Activated T-helper 1 cell treated with anti-CD3 and anti-CD28 coated beads, Interleukin-12 subunit alpha, Interleukin-12 subunit beta, Interleukin-2, Interleukin-4 antibody, amounts not matched to agents 30 ng/mL and 10 ng/mL and 1 ng/mL, durations not matched to agents 14 hours and 24 hours and 36 hours (primary cell): ENCODE measurements around the gene CHPF2. TPM values are rescaled to one million over a fixed set of nuclear protein-coding genes. Genes with fewer than 3 reads are reported as not detected.
A peak's percentile ranks its signal among the peaks of the same experiment; 100 is the strongest.

ENCODE experiments used
- DNase-seq: peaks from one replicate; pipeline ENCODE4 v3.0.0; 2021; ENCODE audit warnings: low spot score
- H3K27ac Mint-ChIP-seq: one replicate; pipeline ENCODE4 v1.8.0; 2021; ENCODE audit warnings: mild to moderate bottlenecking, mixed read lengths
- H3K27me3 Mint-ChIP-seq: one replicate; pipeline ENCODE4 v1.8.0; 2022; ENCODE audit warnings: mild to moderate bottlenecking, moderate library complexity, mixed read lengths; ENCODE audit not compliant: insufficient read depth
- H3K36me3 Mint-ChIP-seq: one replicate; pipeline ENCODE4 v1.8.0; 2021; ENCODE audit warnings: low read depth, mixed read lengths
- H3K4me1 Mint-ChIP-seq: one replicate; pipeline ENCODE4 v1.8.0; 2021; ENCODE audit warnings: low read depth, mixed read lengths
- H3K4me3 Mint-ChIP-seq: one replicate; pipeline ENCODE4 v1.8.0; 2021; ENCODE audit warnings: mild to moderate bottlenecking, moderate library complexity, mixed read lengths
- H3K9me3 Mint-ChIP-seq: one replicate; pipeline ENCODE4 v1.8.0; 2021; ENCODE audit warnings: mixed read lengths
- intact Hi-C: fragments of 100-400 bp; cut with micrococcal nuclease; formaldehyde crosslinking; loops from one replicate; pipeline ENCODE4 v1.15.1; 2024
- total RNA-seq: library from RNA; stranded (reverse); gene quantifications from 2 replicates; pipeline ENCODE4 v1.2.3, GENCODE V29; 2022

The CHPF2 gene
- total RNA-seq, 1 donor from 2014 or later: 48.5 TPM

GRCh38 chr7:151195616-151196450, 36.5 kb upstream of the CHPF2 start:
- no peak for DNase-seq
- Mint-ChIP-seq H3K27ac (no peak overlapping the region), H3K9me3 (no peaks in the 10 kb centered on the region), H3K4me3 (no peak overlapping the region), H3K36me3 (no peaks in the 10 kb centered on the region), H3K4me1 (no peaks in the 10 kb centered on the region), H3K27me3 (peaks cover 8% of the 10 kb centered on the region)
- intact Hi-C loops: no loop called here

DNA sequence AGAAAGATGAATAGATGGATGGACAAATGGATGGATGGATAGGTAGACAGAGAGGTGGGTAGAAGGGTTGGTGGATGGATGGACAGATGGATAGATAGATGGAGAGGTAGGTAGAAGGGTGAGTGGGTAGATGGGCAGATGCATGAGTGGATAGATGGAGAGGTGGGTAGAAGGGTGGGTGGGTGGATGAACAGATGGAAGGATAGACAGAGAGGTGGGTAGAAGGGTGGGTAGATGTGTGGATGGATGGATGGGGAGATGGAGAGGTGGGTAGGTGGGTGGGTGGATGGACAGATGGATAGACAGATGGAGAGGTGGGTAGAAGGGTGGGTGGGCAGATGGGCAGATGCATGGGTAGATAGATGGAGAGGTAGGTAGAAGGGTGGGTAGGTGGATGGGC, 34.4 kb upstream of the CHPF2 start:
- Mint-ChIP-seq H3K27me3 (peaks cover 10% of the 10 kb centered on the region), H3K4me3 (no peak overlapping the region), H3K4me1 (no peaks in the 10 kb centered on the region), H3K9me3 (no peaks in the 10 kb centered on the region), H3K27ac (no peak overlapping the region), H3K36me3 (no peaks in the 10 kb centered on the region)
- intact Hi-C loops: no loop called here
- DNase-seq: no peak

GRCh38 chr7:151198945-151199848, 33.1 kb upstream of the CHPF2 start:
- H3K27me3 Mint-ChIP-seq: peaks cover 14% of the 10 kb centered on the region
- H3K36me3 Mint-ChIP-seq: no peaks in the 10 kb centered on the region
- no peak for DNase-seq
- intact Hi-C loops: no loop called here
- H3K4me3 Mint-ChIP-seq: no peak overlapping the region
- no peaks in the 10 kb centered on the region for H3K9me3 Mint-ChIP-seq
- H3K4me1 Mint-ChIP-seq: no peaks in the 10 kb centered on the region
- H3K27ac Mint-ChIP-seq: no peak overlapping the region

DNA sequence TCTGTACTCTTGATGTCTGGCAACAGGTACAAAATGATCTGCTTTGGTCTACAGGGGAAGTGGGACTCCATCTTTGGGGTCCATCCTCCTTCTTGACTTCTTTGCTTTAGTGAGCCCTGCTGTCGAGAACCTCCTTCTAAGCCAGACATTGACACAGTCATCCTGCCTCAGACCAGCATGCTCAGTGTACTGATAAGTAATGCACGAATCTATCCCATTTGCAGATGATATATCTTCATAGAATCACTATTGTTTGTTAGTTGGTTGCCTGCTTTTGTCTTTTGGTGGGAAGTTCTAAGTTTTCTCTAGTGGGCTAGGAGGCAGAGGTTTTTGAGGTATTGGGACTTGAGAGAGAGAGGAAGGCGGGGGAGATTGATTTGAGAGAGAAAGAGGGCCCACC, 30.9 kb upstream of the CHPF2 start:
- Mint-ChIP-seq H3K4me3 (no peak overlapping the region), H3K27me3 (peaks cover 10% of the 10 kb centered on the region)

GRCh38 chr7:151201751-151202150, 30.5 kb upstream of the CHPF2 start:
- H3K4me1 Mint-ChIP-seq: peaks cover 2% of the 10 kb centered on the region
- no peaks in the 10 kb centered on the region for H3K36me3 Mint-ChIP-seq
- no peak overlapping the region for H3K4me3 Mint-ChIP-seq
- H3K27me3 Mint-ChIP-seq: peaks cover 12% of the 10 kb centered on the region
- intact Hi-C loops: no loop called here
- H3K27ac Mint-ChIP-seq: no peak overlapping the region
- no peak for DNase-seq
- H3K9me3 Mint-ChIP-seq: no peaks in the 10 kb centered on the region

More for the DNA sequence above, 30.9 kb upstream of the CHPF2 start:
- DNase-seq: no peak
- Mint-ChIP-seq H3K9me3 (no peaks in the 10 kb centered on the region), H3K27ac (no peak overlapping the region), H3K4me1 (no peaks in the 10 kb centered on the region), H3K36me3 (no peaks in the 10 kb centered on the region)
- intact Hi-C loops: no loop called here

- Mint-ChIP-seq H3K36me3 (no peaks in the 10 kb centered on the region), H3K27ac (no peak overlapping the region), H3K4me1 (peaks cover 13% of the 10 kb centered on the region), H3K9me3 (no peaks in the 10 kb centered on the region), H3K27me3 (peaks cover 13% of the 10 kb centered on the region), H3K4me3 (no peak overlapping the region)
- no peak for DNase-seq
- intact Hi-C loops: no loop called here
Observed at GRCh38 chr7:151202836-151203235, 29.4 kb upstream of the CHPF2 start.

DNA sequence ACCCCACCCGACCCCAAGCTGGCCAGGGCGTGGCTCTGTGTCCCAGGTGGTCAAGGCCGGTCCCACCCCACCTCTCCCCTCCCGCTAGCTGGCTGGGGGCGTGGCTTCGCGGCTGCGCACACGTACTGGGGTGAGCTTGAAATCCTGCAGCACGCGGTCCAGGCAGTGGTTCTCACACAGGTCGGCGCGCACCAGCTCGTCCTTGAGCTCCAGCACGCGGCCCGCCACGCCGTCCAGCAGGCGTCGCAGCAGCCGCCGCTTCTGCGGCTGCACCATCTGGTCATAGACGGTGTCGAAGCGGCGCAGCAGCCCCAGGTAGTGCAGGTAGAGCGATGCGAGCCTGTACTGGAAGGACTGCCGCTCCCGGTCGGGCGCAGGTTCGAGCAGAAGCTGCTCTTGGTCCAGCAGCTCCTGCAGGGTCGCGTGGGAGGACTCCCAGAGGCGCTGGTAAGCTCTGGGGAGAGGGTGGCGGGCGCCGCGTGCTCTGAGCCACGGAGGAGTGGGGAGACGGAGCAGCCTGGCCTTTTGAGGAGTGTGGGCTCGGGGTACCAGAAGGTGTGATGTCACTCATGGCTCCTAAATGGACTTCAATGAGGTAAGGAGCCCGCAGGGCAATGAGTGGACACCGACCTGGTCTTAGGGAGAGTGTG, 27.8 kb upstream of the CHPF2 start:
- intact Hi-C loops: no loop called here
- no peak for DNase-seq
- Mint-ChIP-seq H3K36me3 (no peaks in the 10 kb centered on the region), H3K4me3 (no peak overlapping the region), H3K4me1 (peaks cover 20% of the 10 kb centered on the region), H3K27me3 (peaks cover 13% of the 10 kb centered on the region), H3K27ac (no peak overlapping the region), H3K9me3 (no peaks in the 10 kb centered on the region)

DNA sequence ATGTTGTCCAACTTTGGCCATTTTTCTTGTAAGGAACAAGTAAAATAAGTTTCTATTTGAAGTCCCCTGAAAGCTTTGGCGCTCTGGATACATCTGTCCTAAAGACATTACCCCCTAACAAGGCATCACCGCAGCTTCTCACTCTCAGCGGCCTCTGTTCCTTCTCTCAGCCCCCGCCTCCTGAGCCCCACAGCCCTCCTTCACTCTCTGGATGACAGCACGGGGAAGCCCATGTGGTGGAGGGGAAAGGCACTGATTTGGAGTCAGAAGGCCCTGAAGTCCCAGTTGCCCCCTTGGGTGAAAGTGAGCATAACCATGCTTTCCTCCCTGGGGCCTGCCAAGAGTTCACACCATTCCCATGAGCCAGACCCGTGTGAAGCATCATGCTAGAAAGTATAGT, 26.6 kb upstream of the CHPF2 start:
- Mint-ChIP-seq H3K9me3 (no peaks in the 10 kb centered on the region), H3K27ac (no peak overlapping the region), H3K4me1 (peaks cover 20% of the 10 kb centered on the region), H3K36me3 (peaks cover 2% of the 10 kb centered on the region), H3K4me3 (no peak overlapping the region), H3K27me3 (peaks cover 12% of the 10 kb centered on the region)
- intact Hi-C loops: no loop called here
- DNase-seq: no peak

- Mint-ChIP-seq H3K9me3 (no peaks in the 10 kb centered on the region), H3K27ac (no peak overlapping the region), H3K4me1 (peaks cover 20% of the 10 kb centered on the region), H3K36me3 (peaks cover 7% of the 10 kb centered on the region), H3K27me3 (peaks cover 12% of the 10 kb centered on the region), H3K4me3 (no peak overlapping the region)
- intact Hi-C loops: no loop called here
- no peak for DNase-seq
Observed at GRCh38 chr7:151206914-151207313, 25.4 kb upstream of the CHPF2 start.

GRCh38 chr7:151207315-151207714, 25.0 kb upstream of the CHPF2 start:
- H3K9me3 Mint-ChIP-seq: no peaks in the 10 kb centered on the region
- H3K4me3 Mint-ChIP-seq: peak overlapping the region; percentile 29
- peak overlapping the region; percentile 16 for H3K27ac Mint-ChIP-seq
- H3K4me1 Mint-ChIP-seq: peaks cover 20% of the 10 kb centered on the region
- intact Hi-C loops: no loop called here
- no peak for DNase-seq
- H3K27me3 Mint-ChIP-seq: peaks cover 12% of the 10 kb centered on the region
- peaks cover 8% of the 10 kb centered on the region for H3K36me3 Mint-ChIP-seq

DNA sequence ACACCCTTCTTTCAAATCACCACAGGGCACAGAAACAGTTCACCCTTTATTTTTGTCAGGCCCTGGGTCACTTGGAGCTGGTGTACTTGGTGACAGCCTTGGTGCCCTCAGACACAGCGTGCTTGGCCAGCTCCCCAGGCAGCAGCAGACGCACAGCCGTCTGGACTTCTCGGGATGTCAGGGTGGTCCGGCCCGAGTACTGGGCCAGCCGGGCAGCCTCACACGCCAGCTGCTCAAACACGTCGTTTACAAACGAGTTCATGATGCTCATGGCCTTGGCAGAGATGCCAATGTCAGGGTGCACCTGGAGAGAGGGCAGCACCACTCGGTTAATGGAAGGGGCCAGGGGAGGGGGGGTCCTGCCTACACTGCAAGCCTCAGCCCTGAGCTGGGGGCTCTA, 24.5 kb upstream of the CHPF2 start:
- DNase-seq: no peak
- Mint-ChIP-seq H3K27ac (peak overlapping the region; percentile 16), H3K36me3 (peaks cover 10% of the 10 kb centered on the region), H3K9me3 (no peaks in the 10 kb centered on the region), H3K27me3 (peaks cover 11% of the 10 kb centered on the region), H3K4me3 (no peak overlapping the region), H3K4me1 (peaks cover 20% of the 10 kb centered on the region)
- intact Hi-C loops: no loop called here

DNA sequence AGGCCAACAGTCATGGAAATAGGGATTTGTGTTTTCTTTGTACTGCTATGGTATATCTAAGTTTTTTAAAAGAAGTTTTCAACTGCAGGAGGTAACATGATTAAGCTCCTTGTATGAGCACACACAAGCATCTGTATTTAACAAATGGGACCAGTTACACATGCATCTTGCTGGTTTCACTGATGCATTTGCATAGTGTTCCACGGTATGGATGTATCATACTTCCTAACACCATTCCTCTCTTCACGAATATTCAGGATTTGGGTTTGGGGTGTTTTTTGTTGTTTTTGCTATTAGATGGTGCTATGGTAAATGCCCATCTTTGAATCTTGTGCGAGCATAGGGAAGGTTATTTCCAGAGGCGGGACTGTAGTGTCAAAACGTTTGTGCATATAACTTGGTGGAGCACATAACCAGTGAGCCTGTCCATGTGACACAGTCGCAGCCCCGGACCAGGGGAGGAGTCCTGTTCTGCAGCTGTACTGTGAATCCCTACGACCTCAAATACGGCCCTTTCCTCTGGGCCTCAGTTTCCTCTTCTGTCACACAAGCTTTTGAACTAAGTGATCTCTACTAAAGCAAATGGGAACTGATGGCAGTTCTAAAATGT, 23.9 kb upstream of the CHPF2 start:
- Mint-ChIP-seq H3K27me3 (peaks cover 10% of the 10 kb centered on the region), H3K27ac (no peak overlapping the region), H3K9me3 (no peaks in the 10 kb centered on the region), H3K36me3 (peaks cover 13% of the 10 kb centered on the region), H3K4me1 (peaks cover 20% of the 10 kb centered on the region), H3K4me3 (no peak overlapping the region)
- intact Hi-C loops: no loop called here
- no peak for DNase-seq
